OCI-LY1 (cell line): Measurements from ENCODE around the gene ELAVL1.

Experiments used
- EZH2 ChIP-seq: fragments of 200-600 bp; sonication (generic), shearing (Covaris generic); IDR thresholded peaks from 2 replicates; pipeline ENCODE4 v1.8.0; 2017; ENCODE audit warnings: borderline replicate concordance, mixed run types, mild to moderate bottlenecking, antibody characterized with exemption, low read length, moderate library complexity, mixed read lengths
- TF ChIP-seq, protein P1 (sequence below): fragments of 200-600 bp; sonication (generic), shearing (Covaris generic); IDR thresholded peaks from 2 replicates; pipeline ENCODE4 v1.5.1; 2017; ENCODE audit warnings: mild to moderate bottlenecking, antibody characterized with exemption, low read length, moderate library complexity, mixed read lengths

GRCh38 chr19:7926727-7927604 lies 78.5 kb downstream of the ELAVL1 start:
- TF ChIP-seq, protein P1, sequence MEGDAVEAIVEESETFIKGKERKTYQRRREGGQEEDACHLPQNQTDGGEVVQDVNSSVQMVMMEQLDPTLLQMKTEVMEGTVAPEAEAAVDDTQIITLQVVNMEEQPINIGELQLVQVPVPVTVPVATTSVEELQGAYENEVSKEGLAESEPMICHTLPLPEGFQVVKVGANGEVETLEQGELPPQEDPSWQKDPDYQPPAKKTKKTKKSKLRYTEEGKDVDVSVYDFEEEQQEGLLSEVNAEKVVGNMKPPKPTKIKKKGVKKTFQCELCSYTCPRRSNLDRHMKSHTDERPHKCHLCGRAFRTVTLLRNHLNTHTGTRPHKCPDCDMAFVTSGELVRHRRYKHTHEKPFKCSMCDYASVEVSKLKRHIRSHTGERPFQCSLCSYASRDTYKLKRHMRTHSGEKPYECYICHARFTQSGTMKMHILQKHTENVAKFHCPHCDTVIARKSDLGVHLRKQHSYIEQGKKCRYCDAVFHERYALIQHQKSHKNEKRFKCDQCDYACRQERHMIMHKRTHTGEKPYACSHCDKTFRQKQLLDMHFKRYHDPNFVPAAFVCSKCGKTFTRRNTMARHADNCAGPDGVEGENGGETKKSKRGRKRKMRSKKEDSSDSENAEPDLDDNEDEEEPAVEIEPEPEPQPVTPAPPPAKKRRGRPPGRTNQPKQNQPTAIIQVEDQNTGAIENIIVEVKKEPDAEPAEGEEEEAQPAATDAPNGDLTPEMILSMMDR, result no peak
- no peak for TF ChIP-seq EZH2
